AG09309 (cell line): ENCODE results near the gene CSTF3.

Experiments used
- DNase-seq: peaks from one replicate; pipeline ENCODE4 v3.0.0-alpha.2; 2010; ENCODE audit warnings: low read depth
- H3K4me3 ChIP-seq: 2 replicates; pipeline ENCODE4 v1.5.1; 2011; ENCODE audit warnings: mild to moderate bottlenecking, low read depth, low read length, moderate library complexity; ENCODE audit not compliant: control insufficient read depth
- TF ChIP-seq, protein P1 (sequence below): IDR thresholded peaks from 2 replicates; pipeline ENCODE4 v1.5.1; 2011; ENCODE audit warnings: mild to moderate bottlenecking, low read depth, low read length, inconsistent platforms; ENCODE audit not compliant: insufficient read depth, control insufficient read depth; ENCODE audit errors: missing control alignments

Gene CSTF3

DNA sequence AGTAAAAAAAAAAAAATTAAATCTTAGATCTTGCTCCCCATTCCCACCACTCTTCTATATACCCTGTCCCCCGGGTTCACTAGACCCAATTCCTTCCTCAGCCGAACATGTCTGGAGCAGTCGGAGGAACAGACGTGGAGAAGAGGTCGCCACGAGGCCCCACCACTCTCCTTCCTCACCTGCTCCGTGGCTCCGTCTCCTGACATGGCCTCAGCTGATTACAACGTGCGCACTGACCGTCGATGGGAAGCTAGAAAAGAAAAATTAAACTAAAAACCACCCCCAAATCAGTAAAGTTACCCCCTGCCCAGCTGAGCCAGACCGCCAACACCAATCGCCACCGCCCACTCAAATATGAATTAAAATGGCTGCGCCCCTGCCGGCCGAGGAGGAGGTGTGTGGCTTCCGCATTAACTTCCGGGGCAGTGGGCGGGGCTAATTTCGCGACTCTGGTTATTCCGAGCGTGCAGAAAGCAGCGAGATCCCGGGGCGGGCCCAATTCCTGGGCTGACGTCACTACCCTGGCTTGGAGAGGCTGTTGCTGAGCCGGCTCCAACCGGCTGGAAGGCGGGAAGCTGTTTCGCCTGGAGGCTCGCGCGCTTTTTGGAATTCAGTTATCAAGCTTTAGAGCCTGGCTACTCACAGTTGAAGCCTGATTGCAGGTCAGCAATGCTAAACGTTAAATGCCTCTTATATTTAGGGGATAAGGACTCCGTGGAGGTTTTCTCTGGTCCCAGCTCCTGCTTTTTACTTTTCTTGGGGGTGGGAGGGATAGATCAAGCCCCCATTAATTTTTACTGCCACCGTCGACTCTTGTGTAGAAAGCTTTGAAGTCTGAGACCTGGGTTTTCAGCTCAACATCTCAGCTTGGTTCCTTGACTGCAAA is at the start of gene CSTF3:
Gene CSTF3 (minus strand): TSS at position 361 of the 886 bp plus-strand sequence. CDS start 155 bp downstream, at position 206.
- TF ChIP-seq, protein P1, sequence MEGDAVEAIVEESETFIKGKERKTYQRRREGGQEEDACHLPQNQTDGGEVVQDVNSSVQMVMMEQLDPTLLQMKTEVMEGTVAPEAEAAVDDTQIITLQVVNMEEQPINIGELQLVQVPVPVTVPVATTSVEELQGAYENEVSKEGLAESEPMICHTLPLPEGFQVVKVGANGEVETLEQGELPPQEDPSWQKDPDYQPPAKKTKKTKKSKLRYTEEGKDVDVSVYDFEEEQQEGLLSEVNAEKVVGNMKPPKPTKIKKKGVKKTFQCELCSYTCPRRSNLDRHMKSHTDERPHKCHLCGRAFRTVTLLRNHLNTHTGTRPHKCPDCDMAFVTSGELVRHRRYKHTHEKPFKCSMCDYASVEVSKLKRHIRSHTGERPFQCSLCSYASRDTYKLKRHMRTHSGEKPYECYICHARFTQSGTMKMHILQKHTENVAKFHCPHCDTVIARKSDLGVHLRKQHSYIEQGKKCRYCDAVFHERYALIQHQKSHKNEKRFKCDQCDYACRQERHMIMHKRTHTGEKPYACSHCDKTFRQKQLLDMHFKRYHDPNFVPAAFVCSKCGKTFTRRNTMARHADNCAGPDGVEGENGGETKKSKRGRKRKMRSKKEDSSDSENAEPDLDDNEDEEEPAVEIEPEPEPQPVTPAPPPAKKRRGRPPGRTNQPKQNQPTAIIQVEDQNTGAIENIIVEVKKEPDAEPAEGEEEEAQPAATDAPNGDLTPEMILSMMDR: peak; percentile 47
- DNase-seq: peak; percentile 92

DNA sequence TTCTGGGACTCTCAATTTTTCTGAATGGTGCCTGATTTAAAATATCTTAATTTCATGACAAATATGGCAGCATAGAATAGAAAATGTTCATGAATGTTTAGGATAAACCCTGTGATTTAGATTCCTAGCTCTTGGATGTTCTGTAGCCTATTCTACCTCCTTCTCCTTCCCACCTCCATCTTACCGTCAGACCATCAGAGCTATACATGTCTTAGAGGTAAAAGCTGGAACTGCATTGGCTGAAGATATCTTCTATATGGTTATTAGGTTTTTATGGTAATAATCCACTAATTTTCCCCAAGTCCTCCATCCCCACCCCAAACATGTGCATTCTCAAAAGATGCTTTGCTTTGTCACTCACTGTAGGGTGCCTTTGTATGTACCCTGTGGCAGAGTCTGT is 46.9 kb upstream of the CSTF3 start:
- TF ChIP-seq, protein P1: no peak
- no peak for DNase-seq
- no peak overlapping the region for H3K4me3 ChIP-seq

More for the DNA sequence above, at the start of gene CSTF3:
- H3K4me3 ChIP-seq: peak within 1 kb of the TSS; percentile 91

- DNase-seq: no peak
- TF ChIP-seq, protein P1: no peak
- no peak overlapping the region for H3K4me3 ChIP-seq
Observed at GRCh38 chr11:33207408-33207985, 46.2 kb upstream of the CSTF3 start.

GRCh38 chr11:33197915-33198727 is 36.8 kb upstream of the CSTF3 start:
- DNase-seq: no peak

GRCh38 chr11:33195462-33196173 is 34.3 kb upstream of the CSTF3 start:
- DNase-seq: no peak
- H3K4me3 ChIP-seq: no peak overlapping the region
- TF ChIP-seq, protein P1: no peak

More at GRCh38 chr11:33197915-33198727, 36.8 kb upstream of the CSTF3 start:
- TF ChIP-seq, protein P1: no peak
- H3K4me3 ChIP-seq: no peak overlapping the region

GRCh38 chr11:33194455-33194854 is 33.2 kb upstream of the CSTF3 start:
- no peak for DNase-seq
- TF ChIP-seq, protein P1: no peak
- H3K4me3 ChIP-seq: no peak overlapping the region
